Peyer's patch (tissue), 4 donors: Measurements from ENCODE around the gene SMAD6. TPM values are rescaled to one million over a fixed set of nuclear protein-coding genes. Genes with fewer than 3 reads are reported as not detected.

ENCODE experiments used
- DNase-seq, 3 donors: peaks; one replicate each; pipeline ENCODE4 v3.0.0-alpha.2; 2017 to 2019
- H3K27ac ChIP-seq, 4 donors: fragments of 200-600 bp; sonication (generic); one replicate each; pipeline ENCODE4 v1.5.1; 2016 to 2019
- H3K27me3 ChIP-seq, 2 donors: fragments of 200-600 bp; sonication (generic); one replicate each; pipeline ENCODE4 v1.5.1; 2019
- H3K36me3 ChIP-seq, 3 donors: fragments of 200-600 bp; sonication (generic); one replicate each; pipeline ENCODE4 v1.5.1; 2016 to 2019
- H3K4me1 ChIP-seq, 4 donors: fragments of 200-600 bp; sonication (generic); one replicate each; pipeline ENCODE4 v1.5.1; 2016 to 2019
- H3K4me3 ChIP-seq, 4 donors: fragments of 200-600 bp; sonication (generic); 1 replicate in 3 of 4; 2 replicates in 1 of 4; pipeline ENCODE4 v1.5.1; 2016 to 2019; ENCODE audit warnings: mild to moderate bottlenecking in 1 of 4
- H3K9me3 ChIP-seq, 4 donors: fragments of 200-600 bp; sonication (generic); one replicate each; pipeline ENCODE4 v1.5.1; 2016 to 2019; ENCODE audit warnings: mild to moderate bottlenecking in 1 of 4
- POLR2A ChIP-seq, 2 donors: fragments of 450-650 bp; IDR thresholded peaks; one replicate each; pipeline ENCODE4 v1.5.1; 2017; ENCODE audit warnings: antibody characterized with exemption in 2 of 2, mild to moderate bottlenecking in 2 of 2, moderate library complexity in 2 of 2
- total RNA-seq, 4 donors: library from RNA; depleted of rRNA; stranded (reverse); fragments of >200 nt; gene quantifications; one replicate each; pipeline ENCODE4 v1.1.0, GENCODE V29; 2016
- TF ChIP-seq, protein P1 (sequence below), 6 experiments: fragments of 450-650 bp in 4 of 6; fragments of 200-600 bp in 2 of 6; sonication (generic) in 1 of 6; IDR thresholded peaks; one replicate each; pipeline ENCODE4 v1.5.1; 2017 to 2019; ENCODE audit warnings: antibody characterized with exemption in 6 of 6, mild to moderate bottlenecking in 3 of 6, moderate library complexity in 1 of 6

Gene SMAD6
- total RNA-seq, 4 donors from 2014 or later: 11.0 to 34.9 (median 25.5) TPM

DNA sequence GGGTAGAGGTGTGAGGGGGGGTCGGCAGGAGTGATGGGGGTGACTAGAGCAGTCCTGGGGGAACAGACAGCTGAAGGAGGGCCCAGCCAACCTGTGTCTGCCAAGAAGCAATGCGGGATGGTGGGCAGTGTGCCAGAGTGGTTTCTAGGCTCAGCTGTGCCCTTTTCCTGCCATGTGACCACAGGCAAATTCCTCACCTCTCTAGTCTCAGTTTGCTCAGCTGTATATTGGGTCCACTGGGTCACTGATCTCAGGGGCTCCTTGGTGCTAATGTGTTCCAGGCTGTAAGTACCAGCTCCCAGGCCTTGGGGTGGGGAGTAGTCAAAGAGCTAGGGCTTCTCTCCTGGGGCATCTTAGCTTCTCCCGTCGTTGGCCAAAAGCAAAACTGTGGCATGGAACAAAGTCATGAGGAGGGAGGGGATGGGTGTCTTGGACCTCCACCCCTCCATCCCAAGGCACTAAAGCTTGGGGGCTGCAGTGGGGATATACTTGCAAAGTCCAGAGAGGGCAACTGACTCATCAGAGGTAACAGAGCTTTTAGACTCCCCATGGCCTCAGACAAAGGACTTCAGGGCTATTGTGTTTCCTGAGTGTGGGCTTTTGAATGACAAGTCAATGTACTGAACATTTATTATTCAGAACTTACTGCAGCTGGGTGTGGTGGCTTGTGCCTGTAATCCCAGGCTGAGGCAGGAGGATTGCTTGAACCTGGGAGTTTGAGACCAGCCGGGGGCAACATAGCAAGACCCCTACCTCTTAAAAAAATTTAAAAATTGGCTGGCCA, 20.9 kb downstream of the SMAD6 start:
- H3K27ac ChIP-seq: no peak overlapping the region
- no peaks in the 10 kb centered on the region for H3K9me3 ChIP-seq
- TF ChIP-seq, protein P1, sequence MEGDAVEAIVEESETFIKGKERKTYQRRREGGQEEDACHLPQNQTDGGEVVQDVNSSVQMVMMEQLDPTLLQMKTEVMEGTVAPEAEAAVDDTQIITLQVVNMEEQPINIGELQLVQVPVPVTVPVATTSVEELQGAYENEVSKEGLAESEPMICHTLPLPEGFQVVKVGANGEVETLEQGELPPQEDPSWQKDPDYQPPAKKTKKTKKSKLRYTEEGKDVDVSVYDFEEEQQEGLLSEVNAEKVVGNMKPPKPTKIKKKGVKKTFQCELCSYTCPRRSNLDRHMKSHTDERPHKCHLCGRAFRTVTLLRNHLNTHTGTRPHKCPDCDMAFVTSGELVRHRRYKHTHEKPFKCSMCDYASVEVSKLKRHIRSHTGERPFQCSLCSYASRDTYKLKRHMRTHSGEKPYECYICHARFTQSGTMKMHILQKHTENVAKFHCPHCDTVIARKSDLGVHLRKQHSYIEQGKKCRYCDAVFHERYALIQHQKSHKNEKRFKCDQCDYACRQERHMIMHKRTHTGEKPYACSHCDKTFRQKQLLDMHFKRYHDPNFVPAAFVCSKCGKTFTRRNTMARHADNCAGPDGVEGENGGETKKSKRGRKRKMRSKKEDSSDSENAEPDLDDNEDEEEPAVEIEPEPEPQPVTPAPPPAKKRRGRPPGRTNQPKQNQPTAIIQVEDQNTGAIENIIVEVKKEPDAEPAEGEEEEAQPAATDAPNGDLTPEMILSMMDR (IDR thresholded peaks at IDR 0.05): no peak
- TF ChIP-seq POLR2A (IDR thresholded peaks at IDR 0.05): no peak
- no peak for DNase-seq
- H3K36me3 ChIP-seq: no peaks in the 10 kb centered on the region
- H3K4me1 ChIP-seq: no peaks in the 10 kb centered on the region
- no peak overlapping the region for H3K4me3 ChIP-seq
- no peaks in the 10 kb centered on the region for H3K27me3 ChIP-seq

DNA sequence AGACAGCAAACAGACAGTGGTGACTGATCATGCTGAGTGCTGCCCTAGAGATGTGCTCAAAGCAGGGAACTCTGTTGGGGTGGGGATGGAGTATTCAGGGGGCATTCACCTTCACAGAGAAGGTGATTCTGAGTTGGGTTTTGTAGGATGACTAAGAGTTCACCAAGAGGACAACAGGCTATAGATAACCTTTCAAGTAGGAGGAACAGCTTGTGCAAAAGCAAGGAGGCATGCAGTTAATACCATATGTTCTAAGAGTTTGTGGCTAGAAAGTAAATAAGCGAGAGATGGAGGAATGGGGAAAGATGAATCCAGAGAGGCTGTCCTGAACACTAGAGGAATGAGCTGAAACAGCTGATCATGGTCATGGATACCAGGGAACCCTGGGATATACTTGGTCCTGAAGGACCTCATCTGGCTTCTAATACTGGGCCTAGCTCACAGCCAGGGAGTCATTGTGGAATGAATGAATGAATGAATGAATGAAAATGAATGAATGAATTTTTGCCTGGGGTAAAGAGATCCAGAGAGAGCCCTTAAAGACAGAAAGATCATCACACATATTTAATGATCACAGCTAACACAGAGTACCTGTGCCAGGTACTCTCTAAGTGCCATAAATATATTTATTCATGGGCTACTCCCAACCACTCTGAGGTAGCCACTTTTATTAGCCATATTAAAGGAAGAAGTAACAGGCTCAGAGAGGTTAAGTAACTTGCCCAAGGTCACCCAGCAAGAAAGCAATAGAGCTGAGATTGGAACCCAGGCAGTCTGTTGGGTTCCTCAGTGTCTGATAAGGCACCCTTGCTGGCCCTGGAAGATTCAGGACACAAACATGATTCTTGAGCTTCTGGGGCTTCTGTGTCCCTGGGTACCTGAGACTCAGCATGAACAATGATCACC, 22.0 kb downstream of the SMAD6 start:
- H3K4me3 ChIP-seq: no peak overlapping the region
- TF ChIP-seq, protein P1 (IDR thresholded peaks at IDR 0.05): no peak
- TF ChIP-seq POLR2A (IDR thresholded peaks at IDR 0.05): no peak
- no peaks in the 10 kb centered on the region for H3K4me1 ChIP-seq
- no peaks in the 10 kb centered on the region for H3K36me3 ChIP-seq
- no peaks in the 10 kb centered on the region for H3K9me3 ChIP-seq
- DNase-seq: no peak
- no peak overlapping the region for H3K27ac ChIP-seq
- no peaks in the 10 kb centered on the region for H3K27me3 ChIP-seq

DNA sequence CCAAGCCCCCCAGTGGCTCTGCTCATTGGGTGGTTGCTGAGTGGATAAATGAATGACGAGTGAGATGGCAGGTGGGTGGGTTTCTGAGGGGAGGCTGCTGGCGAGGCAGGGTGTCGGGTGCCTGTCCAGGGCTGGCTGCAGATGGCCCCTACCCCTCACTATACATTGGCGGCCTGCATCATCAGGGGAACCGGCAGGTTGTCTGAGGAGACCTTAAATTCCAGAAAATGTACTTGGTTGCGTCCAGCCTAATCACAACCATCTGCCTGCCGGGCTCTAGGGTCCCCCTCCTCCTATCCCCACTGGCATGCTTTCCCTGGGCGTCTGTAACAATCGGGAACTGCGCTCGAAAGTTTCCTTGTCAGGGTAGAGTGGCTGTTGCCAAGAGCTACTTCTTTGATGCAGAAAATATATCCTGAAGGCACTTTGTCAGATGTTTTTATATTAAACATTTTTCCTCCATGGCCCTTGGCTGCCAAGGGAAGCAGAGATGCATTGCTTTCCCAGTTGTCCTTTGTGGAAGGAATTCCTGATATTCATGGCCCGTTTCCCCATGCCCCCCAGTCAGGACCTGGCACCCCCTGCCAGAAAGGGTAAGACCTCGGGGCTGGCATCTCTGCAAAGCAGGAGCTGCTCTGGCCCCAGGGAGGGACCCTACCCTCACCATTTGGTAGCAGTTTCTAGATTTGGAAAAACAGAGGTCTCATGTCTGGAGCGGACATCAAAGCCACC, 22.9 kb downstream of the SMAD6 start:
- Histone ChIP-seq H3K4me1 (no peaks in the 10 kb centered on the region), H3K4me3 (no peak overlapping the region), H3K36me3 (no peaks in the 10 kb centered on the region), H3K27ac (no peak overlapping the region), H3K27me3 (no peaks in the 10 kb centered on the region), H3K9me3 (no peaks in the 10 kb centered on the region)
- TF ChIP-seq, protein P1 (IDR thresholded peaks at IDR 0.05): no peak
- no peak for TF ChIP-seq POLR2A (IDR thresholded peaks at IDR 0.05)
- DNase-seq: peak in 1 of 3 donors; percentile 16

DNA sequence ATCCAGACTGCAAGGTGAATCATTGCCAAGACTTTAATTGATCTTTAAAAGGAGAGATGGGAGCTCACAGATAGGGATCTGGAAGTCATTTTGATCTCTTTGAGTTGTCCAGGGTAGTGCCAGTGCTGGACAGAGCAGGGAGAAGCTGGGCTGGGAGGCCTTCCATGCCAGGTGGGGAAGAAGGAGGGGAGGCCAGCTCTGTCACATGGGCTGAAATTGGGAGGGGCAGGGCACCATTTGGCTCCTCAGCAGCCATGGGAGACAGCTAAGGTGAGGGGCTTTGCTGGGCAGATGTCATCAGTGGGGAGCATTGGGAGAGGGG, 23.4 kb downstream of the SMAD6 start:
- no peaks in the 10 kb centered on the region for H3K9me3 ChIP-seq
- DNase-seq: no peak
- H3K27ac ChIP-seq: no peak overlapping the region
- H3K27me3 ChIP-seq: no peaks in the 10 kb centered on the region
- H3K36me3 ChIP-seq: no peaks in the 10 kb centered on the region
- H3K4me3 ChIP-seq: no peak overlapping the region
- TF ChIP-seq, protein P1 (IDR thresholded peaks at IDR 0.05): no peak
- TF ChIP-seq POLR2A (IDR thresholded peaks at IDR 0.05): no peak
- no peaks in the 10 kb centered on the region for H3K4me1 ChIP-seq

DNA sequence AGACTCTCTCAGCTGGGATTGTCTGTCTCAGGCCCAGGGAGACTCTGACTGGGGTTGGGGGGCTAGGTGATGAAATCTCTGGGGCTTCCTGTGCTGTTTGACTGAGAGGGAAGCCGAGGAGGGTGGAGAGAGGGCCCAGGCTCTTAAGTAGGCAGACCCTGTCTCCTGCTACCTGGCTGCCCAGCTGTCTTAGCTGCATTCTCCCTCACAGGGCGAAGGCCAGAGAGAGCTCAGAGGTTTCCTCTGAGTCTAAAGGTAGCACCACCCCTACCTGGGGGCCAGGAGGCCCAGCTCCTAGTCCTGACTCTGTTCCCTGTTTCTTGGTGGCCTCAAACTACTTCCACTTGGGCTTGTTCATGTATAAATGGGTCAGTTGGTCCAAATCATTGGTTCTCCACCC, 24.4 kb downstream of the SMAD6 start:
- TF ChIP-seq, protein P1 (IDR thresholded peaks at IDR 0.05): no peak
- TF ChIP-seq POLR2A (IDR thresholded peaks at IDR 0.05): no peak
- peak in 1 of 3 donors; percentile 40 for DNase-seq
- Histone ChIP-seq H3K27ac (no peak overlapping the region), H3K4me1 (no peaks in the 10 kb centered on the region), H3K4me3 (no peak overlapping the region), H3K36me3 (no peaks in the 10 kb centered on the region), H3K27me3 (no peaks in the 10 kb centered on the region), H3K9me3 (no peaks in the 10 kb centered on the region)
